HG03575 (cell line): Measurements from ENCODE around the gene RCBTB2.

ENCODE experiments used
- ATAC-seq: cut with Tn5 transposase; IDR thresholded peaks from one replicate; pipeline ENCODE4 v1.9.1; 2021; ENCODE audit not compliant: unreplicated experiment, insufficient number of reproducible peaks, low FRiP score; ENCODE audit errors: extremely low read depth

RCBTB2 gene

GRCh38 chr13:48535766-48536165, 2.9 kb upstream of the RCBTB2 start:
- ATAC-seq, result no peak

- ATAC-seq, result no peak
These were observed 2.1 kb upstream of the RCBTB2 start for GRCh38 chr13:48534911-48535501.

GRCh38 chr13:48533961-48534600, 1.2 kb upstream of the RCBTB2 start:
- no peak for ATAC-seq

- ATAC-seq, result no peak
These were observed 699 bp downstream of the RCBTB2 start for GRCh38 chr13:48532256-48532505.

- ATAC-seq, result no peak
These were observed 1.2 kb downstream of the RCBTB2 start for GRCh38 chr13:48531416-48532255.

GRCh38 chr13:48530833-48531232, 2.0 kb downstream of the RCBTB2 start:
- no peak for ATAC-seq

- ATAC-seq, result no peak
These were observed 4.2 kb downstream of the RCBTB2 start for GRCh38 chr13:48528720-48529119.

- ATAC-seq, result no peak
These were observed 4.9 kb downstream of the RCBTB2 start for GRCh38 chr13:48527955-48528354.

GRCh38 chr13:48526286-48526685, 6.6 kb downstream of the RCBTB2 start:
- ATAC-seq, result no peak

GRCh38 chr13:48518083-48518482, 14.8 kb downstream of the RCBTB2 start:
- ATAC-seq, result no peak

GRCh38 chr13:48515732-48516131, 17.1 kb downstream of the RCBTB2 start:
- no peak for ATAC-seq

- ATAC-seq, result no peak
These were observed 18.1 kb downstream of the RCBTB2 start for GRCh38 chr13:48514793-48515192.

- ATAC-seq, result no peak
These were observed 21.2 kb downstream of the RCBTB2 start for GRCh38 chr13:48511621-48512230.

GRCh38 chr13:48510698-48511097, 22.2 kb downstream of the RCBTB2 start:
- ATAC-seq, result no peak

GRCh38 chr13:48508011-48508410, 24.9 kb downstream of the RCBTB2 start:
- ATAC-seq, result no peak

GRCh38 chr13:48507021-48507420, 25.9 kb downstream of the RCBTB2 start:
- ATAC-seq, result no peak

- ATAC-seq, result no peak
These were observed 26.7 kb downstream of the RCBTB2 start for GRCh38 chr13:48506092-48506701.

- ATAC-seq, result no peak
These were observed 27.2 kb downstream of the RCBTB2 start for GRCh38 chr13:48505597-48506091.

- ATAC-seq, result no peak
These were observed 27.9 kb downstream of the RCBTB2 start for GRCh38 chr13:48505012-48505411.
